NCI-H2196 (cell line): ENCODE data around the gene SGMS2.
A peak's percentile ranks its signal among the peaks of the same experiment; 100 is the strongest.

Experiments used
- DNase-seq: peaks from one replicate; lab custom pipeline; 2025; ENCODE audit not compliant: unreplicated experiment; lab: John Stamatoyannopoulos, UW

The SGMS2 gene

DNA sequence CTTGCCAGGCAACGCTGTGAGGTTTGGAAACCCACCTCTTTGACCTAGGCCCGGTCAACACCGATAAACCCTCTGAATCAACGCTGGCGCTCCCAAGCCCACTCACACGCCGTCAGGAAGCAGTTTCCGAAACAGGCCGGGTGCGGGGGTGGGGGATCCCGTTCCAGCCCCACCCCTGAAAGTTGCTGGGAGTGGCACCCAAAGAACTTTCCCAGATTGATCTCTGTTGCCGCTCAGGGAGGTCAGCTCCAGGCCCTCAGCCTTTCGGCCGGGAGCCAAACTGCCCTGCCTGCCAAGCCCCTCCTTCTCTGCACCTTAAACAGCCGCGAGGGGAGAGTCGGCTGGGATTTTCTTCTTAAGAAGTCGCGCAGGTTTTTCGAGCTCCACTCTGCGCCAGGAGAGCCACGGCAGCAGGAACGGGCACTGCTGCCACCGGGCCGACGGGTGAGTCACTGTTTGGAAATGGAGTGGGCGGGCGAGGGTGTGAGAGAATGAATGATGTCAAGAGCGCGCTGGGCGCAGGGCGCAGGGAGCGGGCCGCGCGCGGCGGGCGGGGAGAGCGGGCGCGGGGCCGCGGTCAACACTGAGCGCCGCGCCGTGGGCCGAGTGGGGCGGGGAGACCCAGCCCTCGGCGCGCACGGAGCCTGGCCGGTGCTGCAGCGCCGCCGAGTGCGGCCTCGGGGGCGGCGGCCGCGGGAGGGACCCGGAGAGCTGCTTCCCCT lies at the start of gene SGMS2:
TSS of gene SGMS2 (plus strand) at position 583 of the 722 bp plus-strand sequence. CDS start 70,622 bp downstream, outside the sequence.
- peak; percentile 40 for DNase-seq

DNA sequence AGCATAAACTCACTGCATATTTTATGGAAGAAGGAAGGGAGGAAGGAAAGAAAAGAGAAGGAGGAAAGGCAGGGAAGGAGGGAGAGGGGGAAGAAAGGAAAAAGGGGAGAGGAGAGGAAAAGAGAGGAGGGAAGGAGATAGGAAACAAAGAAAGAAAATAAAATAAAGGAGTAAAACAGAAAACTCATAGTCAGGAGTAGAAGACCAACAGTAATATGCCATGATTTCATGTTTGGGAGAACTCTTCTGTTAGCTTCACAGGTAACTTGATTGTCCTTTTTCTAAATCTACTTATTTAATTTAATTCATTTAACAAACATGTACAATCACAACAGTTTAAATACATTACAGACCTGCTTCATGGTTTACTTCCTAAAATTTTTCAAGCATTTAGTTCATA lies 46.8 kb upstream of the SGMS2 start:
- no peak for DNase-seq

DNA sequence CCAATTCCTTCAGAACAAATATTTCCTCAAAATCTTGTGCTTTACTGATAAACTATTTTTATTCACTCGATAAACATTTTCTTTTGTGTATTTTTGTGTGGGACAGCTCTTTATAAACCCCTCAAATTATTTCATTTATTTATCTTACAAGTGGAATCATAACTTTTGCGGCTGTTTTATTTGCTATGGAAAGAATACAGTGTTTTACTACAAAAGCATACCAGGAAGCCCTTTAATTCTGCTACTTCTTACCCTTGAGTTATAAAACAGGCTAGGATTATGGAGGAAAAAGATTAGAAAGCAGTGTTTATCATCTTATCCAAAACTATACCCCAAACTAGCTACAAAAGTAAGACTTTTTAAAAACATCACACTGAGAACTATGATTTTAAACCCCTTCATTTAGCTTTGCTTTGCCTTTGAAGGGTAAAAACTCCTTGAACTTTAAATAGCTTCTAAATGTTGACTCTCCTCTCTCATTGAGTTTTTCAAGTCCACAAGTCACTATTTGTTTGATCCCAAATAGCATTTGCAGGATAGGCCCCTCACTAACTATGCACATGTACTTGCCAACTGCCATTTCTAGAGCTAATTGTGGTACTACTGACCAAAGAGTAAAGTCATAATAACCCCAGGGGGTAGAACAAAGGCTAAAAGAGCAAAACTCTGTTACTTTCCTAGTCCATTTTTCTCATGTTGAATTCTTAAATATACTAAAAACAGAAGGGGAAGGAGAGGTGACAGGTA lies 45.8 kb upstream of the SGMS2 start:
- DNase-seq, result no peak

DNA sequence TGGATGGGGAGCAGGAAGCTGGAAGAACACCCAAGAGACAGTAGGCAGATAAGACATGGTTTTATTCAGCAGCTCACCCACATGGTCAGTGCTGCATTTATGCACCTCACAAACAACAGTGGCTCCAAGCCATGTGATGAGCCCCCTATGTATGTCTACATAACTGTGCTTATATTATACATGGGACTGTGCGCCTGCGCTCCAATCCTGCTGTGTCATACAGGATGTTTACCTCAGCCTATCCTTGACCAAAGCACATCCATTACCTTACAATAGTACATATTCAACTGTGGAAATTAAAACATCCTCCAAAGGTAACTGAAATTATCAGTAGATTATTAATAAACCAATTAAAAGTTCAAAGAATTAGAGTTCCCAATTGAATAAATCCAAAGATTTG lies 44.1 kb upstream of the SGMS2 start:
- peak; percentile 0 for DNase-seq

DNA sequence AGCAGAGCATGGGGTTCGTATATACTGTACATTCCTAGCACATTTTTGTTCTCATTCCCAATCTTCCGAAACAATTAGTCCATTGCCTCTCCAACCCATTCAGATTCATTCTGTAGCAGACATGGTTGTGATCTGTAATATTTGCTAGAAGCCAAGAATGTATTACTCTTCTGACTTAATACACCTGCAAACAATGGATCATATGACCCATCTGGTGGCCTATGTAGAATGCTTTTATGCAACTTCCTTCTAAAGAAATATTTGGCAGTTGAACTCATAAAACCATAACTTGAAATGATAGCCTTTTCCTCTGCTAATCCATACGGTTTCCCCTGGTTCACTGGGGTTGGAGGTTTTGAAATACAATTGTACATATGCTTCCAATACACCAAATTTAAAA lies 32.8 kb upstream of the SGMS2 start:
- DNase-seq, result no peak

DNA sequence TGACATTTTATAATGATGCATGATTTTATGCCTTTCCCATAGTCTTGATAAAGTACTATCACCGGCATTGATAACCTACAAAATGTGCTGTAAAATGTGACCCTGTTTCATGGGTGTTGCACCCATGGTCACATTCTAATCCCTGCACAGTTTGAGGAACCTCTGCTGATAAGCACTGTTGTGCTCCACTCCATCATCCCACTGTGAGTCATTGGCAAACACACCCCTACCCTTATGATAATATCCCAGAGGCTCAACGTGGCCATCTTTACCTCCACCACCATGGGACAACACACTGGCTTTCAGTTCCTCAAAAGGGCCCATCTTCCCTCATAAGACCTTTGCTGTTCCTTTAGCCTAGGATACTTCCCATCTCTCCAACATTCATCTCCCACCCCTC lies 32.0 kb upstream of the SGMS2 start:
- no peak for DNase-seq

DNA sequence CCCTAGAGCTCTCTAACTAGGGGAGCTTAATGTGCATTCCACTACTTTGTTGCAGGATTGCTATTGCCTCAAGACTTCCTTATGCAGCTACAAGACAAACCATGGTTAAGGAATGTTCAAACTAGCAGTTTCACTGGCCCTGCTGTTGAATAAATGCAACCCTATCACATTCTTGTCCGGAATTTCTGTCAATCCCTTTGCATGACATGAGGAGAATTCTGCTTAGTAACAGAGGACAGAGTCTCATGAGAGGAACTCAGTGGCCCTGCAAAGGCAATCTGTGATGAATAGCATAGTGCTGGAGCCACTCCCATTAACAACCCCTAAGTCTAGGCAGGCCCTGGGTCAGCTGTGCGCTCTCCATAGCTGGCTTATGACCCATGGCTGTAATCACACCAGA lies 30.7 kb upstream of the SGMS2 start:
- no peak for DNase-seq

DNA sequence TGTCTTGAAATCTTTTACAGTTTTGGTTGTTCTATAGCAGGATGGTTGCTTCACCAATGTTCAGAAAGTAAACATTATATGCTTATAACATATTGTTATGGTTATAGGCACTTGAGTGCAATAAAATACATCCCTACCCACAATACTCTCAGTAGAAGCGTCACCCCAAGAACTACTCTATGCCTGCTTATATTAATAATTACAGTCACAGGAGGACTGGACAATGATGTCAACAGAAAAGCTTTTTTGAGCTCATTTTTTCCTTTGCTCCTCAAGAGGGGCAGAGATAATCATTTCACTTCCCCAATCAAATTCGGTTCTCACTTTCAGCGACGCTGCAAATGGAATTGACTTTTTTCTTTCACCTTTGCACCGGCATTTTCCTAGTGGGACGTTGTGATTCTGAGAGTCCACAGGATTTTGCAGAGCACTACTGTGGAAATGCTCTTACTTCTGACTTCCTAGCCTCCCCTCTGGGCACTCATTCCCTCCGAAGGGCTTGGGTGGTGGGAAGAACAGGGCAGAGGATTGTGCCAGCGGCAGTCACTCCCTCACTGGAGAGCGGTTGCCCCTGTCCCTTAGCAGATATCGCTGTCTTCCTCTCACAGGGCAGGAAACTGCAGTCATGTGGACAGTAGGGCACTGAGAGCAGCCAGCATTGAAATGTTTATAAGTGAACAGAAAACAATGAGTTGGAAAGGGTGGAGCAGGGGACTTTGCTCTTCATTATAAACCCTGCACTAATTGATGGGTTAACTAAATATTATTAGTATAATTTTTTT lies 24.9 kb upstream of the SGMS2 start:
- no peak for DNase-seq

DNA sequence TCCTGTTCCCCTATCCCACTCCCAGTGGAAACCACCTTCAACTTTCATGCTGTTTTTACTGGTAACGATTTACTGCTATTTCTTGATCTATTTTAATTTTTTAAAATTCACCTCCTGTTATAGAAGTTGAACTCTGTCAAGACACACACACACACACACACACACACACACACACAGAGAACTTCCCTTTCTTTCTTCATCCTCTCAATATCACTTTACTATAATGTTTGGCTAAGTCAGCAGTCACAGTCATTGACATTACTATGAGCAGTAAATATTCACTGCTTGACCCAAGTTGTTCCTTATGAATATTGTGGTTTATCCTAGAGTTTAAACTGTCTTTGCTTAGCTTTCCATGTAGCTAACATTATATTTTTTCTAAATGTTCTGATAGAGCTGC lies 24.0 kb upstream of the SGMS2 start:
- DNase-seq, result no peak

DNA sequence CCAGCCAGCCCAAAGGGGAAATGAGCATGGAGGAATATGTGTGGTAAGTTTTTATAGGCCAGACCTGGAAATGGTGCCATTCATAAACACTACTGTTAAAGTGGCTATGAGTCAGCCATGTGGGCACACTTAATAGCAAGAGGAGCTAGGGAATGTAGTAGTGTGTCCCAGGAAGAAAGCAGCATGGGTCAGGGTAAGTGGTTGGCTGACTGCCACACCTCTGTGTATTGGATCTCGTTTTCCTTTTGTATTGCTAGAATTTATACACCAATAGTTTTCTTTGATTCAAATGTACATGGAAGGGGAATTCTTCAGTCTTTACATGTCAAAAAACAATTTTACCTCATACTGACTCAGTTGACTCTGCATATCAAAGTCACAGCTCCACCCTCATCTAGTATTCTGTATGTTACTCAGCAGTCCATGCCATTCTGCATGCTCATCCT lies 22.9 kb upstream of the SGMS2 start:
- DNase-seq, result peak; percentile 6

DNA sequence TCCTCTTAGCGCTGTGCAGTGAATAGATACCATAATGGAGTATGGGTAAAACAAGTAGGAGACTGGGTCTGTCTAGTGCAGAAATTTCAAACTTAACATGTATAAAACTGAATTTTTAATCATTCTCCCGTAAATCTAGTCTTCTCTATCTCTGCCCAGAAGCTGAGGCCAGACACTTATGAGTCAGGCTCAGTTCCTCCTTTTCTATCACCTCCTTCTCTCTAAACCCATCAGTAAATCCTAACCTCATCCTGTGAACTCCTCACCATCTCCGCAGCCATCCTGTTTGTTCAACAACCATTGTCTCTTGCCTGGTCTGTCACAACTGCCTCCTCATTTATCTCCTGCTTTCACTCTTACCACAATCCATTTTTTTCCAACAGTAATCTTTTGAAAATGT lies 19.8 kb upstream of the SGMS2 start:
- DNase-seq, result no peak

DNA sequence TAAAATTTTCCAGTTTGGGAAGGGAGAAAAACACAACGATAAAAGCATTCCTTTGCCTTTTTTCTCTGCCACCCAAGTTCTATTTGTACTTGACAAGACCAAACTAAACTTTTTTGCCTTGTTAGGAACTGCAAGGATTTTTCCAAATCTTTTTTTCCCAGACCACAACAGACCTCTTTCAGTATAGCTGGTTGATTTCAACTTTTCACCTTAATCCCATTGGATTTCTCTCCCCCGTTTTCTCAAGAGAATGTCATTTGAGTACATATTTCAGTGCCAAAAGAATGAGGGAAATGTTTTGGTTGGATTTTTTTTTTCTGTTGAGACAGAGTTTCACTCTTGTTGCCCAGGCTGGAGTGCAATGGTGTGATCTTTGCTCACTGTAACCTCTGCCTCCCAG lies 18.5 kb upstream of the SGMS2 start:
- no peak for DNase-seq

DNA sequence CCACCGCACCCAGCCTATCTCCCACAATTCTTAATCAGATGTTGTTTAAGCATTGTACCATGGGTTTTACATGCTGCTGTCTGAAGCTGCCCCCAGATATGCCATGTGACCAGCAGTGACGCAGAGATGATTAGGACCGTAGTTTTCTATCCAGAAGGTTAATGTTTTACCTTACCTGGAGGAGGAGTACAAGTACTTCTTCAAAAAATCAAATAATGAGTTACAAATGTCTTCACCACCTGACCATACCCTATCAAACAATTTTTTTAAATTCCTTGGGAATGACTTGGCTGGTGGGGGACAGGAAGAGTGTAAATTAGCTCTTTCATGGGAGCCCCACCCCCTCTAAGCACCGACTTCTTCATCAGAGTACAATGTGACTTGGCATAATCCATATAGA lies 16.2 kb upstream of the SGMS2 start:
- no peak for DNase-seq

DNA sequence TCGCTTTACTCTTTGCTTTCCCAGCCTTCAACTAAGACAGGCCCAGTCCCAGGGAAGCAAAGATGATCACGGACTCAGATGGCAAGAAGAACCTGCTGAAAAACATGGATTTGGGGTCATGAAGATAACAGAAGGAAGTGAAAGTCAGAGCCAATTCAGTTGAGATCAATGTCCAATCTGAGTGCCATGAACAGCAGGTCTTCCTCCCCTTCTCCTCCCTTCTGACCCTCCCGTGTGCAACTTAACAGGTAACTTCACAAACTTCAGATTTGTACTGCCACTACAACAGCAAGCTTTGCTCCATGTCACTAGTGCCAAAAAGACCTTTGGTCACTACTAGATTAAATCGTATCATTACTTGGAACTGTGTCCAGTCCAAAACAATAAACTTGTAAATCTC lies 15.5 kb upstream of the SGMS2 start:
- no peak for DNase-seq

DNA sequence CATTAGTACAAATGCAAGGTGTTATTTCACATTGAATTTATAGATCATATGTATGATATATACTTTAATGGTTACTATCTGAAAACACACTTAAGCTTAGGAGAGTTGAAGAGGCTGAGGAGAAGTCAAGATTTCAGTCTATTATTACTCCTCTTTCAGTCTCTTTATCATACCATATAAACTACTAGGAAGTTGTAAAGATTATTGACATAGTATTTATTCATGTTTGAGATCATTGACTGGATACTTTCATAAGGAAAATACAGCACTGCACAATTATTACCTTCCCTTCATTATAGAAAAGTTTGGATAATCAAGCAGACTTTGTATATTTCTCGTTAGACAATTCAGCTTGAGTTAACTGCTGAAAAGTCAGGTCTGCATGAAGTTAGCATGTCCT lies 10.0 kb upstream of the SGMS2 start:
- DNase-seq, result no peak

DNA sequence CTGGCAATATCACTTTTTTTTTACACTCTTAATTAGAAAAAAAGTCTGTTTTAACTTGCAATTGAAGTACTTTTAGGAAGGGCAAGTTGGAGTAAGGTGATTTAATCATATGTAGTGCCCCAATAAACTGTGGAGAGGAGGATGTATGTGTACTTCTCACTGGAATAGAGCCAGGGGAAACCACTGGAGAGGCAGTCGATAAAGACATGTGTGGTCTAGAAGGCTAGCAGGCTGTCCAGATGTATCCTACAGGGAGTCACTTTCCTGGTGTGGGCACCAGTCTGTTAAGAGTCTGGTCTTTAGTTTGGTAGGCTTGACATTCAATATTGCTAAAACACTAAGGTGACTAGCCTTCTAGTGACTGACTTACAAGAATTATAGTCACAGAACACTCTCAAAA lies 9.6 kb upstream of the SGMS2 start:
- no peak for DNase-seq

DNA sequence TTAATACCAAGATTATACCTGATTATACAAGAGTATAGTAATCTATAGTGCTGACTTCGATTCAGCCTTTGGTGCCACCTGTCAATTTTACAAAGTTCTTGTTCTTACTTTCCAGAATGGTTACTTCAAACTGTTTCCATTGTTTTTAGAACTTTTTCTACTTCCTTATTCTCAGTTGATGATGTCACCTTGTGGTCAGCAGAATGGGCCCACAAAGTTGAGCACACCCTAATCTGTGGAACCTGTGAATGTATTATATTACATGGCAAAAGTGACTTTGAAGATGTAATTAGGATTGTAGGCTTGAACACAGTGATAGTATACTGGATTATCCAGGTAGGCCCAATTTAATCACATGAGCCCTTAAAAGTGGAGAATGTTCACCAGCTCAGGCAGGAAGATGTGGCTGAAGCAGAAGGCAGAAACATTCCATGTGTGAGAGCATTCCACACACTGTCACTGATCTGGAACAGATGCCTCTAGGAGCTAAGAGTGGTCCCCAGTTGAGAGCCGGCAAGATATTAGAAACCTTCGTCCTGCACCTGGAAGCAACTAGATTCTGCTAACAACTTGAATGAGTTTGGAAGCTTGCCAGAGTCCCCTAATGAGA lies 6.3 kb upstream of the SGMS2 start:
- DNase-seq, result no peak

DNA sequence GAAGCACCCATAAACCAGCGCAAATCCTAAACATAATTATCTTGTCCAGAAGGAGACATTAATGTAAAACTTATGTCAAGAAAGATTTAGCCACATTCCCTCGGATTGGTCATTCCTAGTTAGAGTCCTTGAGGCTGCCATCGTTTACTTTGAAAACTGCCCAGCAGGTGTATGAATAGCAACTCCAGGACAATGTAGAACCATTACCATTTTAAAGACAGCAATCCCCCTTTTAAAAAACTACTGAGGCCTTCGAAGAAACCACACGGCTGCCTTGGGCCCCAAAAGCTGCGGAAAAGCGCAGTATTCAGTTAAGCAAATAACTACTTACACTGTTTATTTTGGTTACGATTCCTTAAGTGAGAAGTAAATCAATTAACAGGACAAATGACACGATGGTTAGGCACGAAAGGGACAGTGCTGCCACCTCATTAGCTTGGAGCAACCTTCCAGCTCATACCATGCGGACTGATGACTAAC lies 822 bp upstream of the SGMS2 start:
- DNase-seq, result no peak

DNA sequence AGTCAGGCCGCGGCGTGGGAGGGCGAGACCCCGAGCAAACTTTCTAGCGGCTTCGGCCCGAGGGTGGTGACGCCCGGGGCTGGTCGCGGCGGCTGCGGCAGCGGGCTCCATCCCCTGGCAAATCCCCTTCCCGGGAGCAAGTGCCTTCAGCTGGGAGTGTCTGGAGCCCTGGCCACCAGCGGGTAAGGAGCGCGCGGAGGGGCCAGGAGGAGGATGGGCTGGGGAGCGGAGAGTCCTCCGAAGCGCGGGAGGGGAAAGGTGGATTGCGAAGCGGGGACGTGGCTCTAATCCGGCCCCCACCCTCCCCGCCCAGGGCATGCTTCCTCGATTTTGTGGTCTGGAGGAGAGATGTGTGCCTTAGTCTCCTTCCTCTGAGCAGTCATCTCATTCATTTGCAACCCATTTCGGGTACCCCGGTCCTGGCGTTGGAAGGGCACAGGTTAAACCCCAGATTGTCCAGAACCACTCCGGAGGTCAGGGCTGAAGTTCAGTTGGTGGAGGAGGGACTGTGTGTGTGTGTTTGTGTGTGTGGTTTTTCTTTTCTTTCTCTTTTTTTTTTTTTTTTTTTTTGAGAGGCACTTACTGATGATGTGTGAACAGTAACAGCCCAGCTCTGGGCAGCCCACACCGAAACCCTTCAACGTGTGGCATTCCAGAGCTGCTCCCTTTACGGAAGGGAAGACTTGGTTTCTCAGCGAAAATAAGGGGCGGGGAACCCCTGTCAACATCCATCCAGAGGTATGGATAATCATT lies 516 bp downstream of the SGMS2 start:
- peak; percentile 3 for DNase-seq

DNA sequence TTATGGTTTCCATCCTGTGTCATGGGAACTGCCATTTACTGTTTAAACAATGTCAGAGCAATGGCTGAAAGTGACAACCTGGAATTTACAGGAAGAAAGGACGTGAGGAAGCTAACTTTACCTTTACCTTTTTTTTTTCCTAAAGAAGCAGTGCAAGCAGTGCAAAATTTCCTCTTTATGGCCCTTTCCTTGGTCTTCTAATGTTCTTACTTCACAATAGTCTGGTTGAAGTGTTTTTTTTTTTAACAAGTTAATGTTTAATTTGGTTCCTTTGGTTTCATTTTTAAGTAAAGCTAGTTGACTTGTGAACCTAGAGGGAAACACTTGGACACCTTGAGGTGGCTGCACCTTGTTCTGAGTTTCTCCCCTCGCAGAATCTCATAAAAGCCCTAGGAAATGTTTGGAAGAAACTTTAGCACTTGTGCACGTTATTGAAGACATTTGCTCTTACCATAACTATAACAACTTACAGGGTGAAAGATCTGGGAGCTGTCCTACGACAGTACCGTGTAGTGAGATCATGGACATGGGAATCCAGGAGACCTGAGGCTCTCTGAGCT lies 1.8 kb downstream of the SGMS2 start:
- no peak for DNase-seq
